H1 (cell line): ENCODE data around the gene DDX59. TPM values are rescaled to one million over a fixed set of nuclear protein-coding genes. Genes with fewer than 3 reads are reported as not detected.

ENCODE experiments used
- ASH2L ChIP-seq: fragments of 200-600, 300-600 bp; sonication (generic); IDR thresholded peaks from one replicate; pipeline ENCODE4 v1.7.1; 2017; ENCODE audit warnings: low read length
- TCF12 ChIP-seq: IDR thresholded peaks from 2 replicates; pipeline ENCODE4 v1.6.1; 2011; ENCODE audit warnings: low read depth, mild to moderate bottlenecking, low read length
- polyA plus RNA-seq, 7 experiments: library from polyadenylated mRNA; depleted of rRNA in 3 of 7; stranded (reverse) in 5 of 7; unstranded in 2 of 7; fragments of >200 nt in 5 of 7; fragments of 200-250 nt in 2 of 7; gene quantifications; 1 replicate in 5 of 7; 2 replicates in 1 of 7; 4 replicates in 1 of 7; pipeline versions ENCODE4 v1.2.1 to v1.2.3, GENCODE V29; 2011 to 2013; ENCODE audit warnings: missing spikeins in 2 of 7, mixed read lengths in 2 of 7
- total RNA-seq: library from RNA; stranded (reverse); fragmentation: NEBNext Ultra II Directional; extraction: Animal tissue kit (Norgen Biotek cat#: 25700); gene quantifications from 2 replicates; pipeline ENCODE4 v1.2.1, GENCODE V29; 2021
- TF ChIP-seq, protein P1 (sequence below): fragments of 300-600 bp; sonication (generic); IDR thresholded peaks from 2 replicates; pipeline ENCODE4 v1.7.1; 2012; ENCODE audit warnings: low read length, moderate library complexity, mild to moderate bottlenecking, inconsistent platforms; ENCODE audit not compliant: insufficient replicate concordance

DDX59 gene
- total and polyA plus RNA-seq, 2 of the 8 experiments (the other 6 are each of a cell fraction or from before 2014, with no cell fraction given) = 8.3 to 19.4 TPM

DNA sequence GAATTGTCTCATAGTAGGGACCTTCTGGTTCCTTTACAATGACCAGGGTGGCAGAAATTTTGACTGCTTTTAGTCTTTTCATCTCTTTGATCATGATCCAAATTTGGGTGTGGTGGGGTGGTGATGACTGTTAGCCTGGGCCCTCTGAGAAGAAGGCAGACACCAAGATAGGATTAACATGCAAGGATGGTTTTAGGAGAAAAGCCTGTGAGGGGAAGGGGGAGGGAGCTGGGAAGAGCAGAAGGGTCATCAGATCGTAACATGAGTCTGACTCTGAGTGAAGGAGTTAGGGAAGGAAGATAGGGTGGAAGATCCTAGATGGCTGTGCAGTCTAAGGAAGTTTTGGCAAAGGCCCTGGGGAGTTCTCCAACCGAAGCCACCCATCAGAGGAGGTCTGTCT, 40.5 kb upstream of the DDX59 start (continued):
- TF ChIP-seq, protein P1, sequence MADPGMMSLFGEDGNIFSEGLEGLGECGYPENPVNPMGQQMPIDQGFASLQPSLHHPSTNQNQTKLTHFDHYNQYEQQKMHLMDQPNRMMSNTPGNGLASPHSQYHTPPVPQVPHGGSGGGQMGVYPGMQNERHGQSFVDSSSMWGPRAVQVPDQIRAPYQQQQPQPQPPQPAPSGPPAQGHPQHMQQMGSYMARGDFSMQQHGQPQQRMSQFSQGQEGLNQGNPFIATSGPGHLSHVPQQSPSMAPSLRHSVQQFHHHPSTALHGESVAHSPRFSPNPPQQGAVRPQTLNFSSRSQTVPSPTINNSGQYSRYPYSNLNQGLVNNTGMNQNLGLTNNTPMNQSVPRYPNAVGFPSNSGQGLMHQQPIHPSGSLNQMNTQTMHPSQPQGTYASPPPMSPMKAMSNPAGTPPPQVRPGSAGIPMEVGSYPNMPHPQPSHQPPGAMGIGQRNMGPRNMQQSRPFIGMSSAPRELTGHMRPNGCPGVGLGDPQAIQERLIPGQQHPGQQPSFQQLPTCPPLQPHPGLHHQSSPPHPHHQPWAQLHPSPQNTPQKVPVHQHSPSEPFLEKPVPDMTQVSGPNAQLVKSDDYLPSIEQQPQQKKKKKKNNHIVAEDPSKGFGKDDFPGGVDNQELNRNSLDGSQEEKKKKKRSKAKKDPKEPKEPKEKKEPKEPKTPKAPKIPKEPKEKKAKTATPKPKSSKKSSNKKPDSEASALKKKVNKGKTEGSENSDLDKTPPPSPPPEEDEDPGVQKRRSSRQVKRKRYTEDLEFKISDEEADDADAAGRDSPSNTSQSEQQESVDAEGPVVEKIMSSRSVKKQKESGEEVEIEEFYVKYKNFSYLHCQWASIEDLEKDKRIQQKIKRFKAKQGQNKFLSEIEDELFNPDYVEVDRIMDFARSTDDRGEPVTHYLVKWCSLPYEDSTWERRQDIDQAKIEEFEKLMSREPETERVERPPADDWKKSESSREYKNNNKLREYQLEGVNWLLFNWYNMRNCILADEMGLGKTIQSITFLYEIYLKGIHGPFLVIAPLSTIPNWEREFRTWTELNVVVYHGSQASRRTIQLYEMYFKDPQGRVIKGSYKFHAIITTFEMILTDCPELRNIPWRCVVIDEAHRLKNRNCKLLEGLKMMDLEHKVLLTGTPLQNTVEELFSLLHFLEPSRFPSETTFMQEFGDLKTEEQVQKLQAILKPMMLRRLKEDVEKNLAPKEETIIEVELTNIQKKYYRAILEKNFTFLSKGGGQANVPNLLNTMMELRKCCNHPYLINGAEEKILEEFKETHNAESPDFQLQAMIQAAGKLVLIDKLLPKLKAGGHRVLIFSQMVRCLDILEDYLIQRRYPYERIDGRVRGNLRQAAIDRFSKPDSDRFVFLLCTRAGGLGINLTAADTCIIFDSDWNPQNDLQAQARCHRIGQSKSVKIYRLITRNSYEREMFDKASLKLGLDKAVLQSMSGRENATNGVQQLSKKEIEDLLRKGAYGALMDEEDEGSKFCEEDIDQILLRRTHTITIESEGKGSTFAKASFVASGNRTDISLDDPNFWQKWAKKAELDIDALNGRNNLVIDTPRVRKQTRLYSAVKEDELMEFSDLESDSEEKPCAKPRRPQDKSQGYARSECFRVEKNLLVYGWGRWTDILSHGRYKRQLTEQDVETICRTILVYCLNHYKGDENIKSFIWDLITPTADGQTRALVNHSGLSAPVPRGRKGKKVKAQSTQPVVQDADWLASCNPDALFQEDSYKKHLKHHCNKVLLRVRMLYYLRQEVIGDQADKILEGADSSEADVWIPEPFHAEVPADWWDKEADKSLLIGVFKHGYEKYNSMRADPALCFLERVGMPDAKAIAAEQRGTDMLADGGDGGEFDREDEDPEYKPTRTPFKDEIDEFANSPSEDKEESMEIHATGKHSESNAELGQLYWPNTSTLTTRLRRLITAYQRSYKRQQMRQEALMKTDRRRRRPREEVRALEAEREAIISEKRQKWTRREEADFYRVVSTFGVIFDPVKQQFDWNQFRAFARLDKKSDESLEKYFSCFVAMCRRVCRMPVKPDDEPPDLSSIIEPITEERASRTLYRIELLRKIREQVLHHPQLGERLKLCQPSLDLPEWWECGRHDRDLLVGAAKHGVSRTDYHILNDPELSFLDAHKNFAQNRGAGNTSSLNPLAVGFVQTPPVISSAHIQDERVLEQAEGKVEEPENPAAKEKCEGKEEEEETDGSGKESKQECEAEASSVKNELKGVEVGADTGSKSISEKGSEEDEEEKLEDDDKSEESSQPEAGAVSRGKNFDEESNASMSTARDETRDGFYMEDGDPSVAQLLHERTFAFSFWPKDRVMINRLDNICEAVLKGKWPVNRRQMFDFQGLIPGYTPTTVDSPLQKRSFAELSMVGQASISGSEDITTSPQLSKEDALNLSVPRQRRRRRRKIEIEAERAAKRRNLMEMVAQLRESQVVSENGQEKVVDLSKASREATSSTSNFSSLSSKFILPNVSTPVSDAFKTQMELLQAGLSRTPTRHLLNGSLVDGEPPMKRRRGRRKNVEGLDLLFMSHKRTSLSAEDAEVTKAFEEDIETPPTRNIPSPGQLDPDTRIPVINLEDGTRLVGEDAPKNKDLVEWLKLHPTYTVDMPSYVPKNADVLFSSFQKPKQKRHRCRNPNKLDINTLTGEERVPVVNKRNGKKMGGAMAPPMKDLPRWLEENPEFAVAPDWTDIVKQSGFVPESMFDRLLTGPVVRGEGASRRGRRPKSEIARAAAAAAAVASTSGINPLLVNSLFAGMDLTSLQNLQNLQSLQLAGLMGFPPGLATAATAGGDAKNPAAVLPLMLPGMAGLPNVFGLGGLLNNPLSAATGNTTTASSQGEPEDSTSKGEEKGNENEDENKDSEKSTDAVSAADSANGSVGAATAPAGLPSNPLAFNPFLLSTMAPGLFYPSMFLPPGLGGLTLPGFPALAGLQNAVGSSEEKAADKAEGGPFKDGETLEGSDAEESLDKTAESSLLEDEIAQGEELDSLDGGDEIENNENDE = no peak
- no peak for TF ChIP-seq TCF12
- TF ChIP-seq ASH2L = no peak
